HL-60 (cell line): ENCODE results near the gene KAZN.

Source experiments
- GABPA ChIP-seq: IDR thresholded peaks from 2 replicates; pipeline ENCODE4 v1.6.1; 2012; ENCODE audit warnings: low read depth
- POLR2AphosphoS5 ChIP-seq: IDR thresholded peaks from 2 replicates; pipeline ENCODE4 v1.6.1; 2012; ENCODE audit warnings: low read depth
- TF ChIP-seq, protein P1 (sequence below): IDR thresholded peaks from one replicate; pipeline ENCODE4 v1.5.1; 2011; ENCODE audit warnings: low read length, control low read depth, inconsistent platforms; ENCODE audit not compliant: insufficient read depth

GRCh38 chr1:14926818-14927575 lies 328.5 kb downstream of the KAZN start:
- TF ChIP-seq, protein P1, sequence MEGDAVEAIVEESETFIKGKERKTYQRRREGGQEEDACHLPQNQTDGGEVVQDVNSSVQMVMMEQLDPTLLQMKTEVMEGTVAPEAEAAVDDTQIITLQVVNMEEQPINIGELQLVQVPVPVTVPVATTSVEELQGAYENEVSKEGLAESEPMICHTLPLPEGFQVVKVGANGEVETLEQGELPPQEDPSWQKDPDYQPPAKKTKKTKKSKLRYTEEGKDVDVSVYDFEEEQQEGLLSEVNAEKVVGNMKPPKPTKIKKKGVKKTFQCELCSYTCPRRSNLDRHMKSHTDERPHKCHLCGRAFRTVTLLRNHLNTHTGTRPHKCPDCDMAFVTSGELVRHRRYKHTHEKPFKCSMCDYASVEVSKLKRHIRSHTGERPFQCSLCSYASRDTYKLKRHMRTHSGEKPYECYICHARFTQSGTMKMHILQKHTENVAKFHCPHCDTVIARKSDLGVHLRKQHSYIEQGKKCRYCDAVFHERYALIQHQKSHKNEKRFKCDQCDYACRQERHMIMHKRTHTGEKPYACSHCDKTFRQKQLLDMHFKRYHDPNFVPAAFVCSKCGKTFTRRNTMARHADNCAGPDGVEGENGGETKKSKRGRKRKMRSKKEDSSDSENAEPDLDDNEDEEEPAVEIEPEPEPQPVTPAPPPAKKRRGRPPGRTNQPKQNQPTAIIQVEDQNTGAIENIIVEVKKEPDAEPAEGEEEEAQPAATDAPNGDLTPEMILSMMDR: no peak
- TF ChIP-seq GABPA (no peak), POLR2AphosphoS5 (no peak)
